Measurements from ENCODE around the gene TMEM42.
A peak's percentile ranks its signal among the peaks of the same experiment; 100 is the strongest.

Gene TMEM42

DNA sequence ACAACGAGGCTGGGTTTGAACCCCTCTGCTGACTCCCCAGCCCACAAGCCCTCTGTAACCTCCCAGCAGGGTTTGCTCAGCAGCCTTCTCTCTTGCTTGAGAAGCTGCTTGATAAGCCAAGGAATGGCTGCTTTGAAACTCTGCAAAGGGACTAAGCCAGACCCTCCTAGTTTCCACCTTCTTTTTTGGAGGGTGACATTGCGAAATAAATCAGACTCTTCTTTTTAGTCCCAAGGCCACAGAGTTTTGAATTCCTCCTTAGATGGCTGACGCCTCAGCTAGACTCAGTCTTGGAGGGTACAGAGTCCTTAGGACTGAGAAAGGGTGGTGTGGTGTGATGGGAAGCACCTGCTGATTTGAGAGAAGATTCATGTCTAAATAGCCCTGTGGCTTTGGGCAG, 13.9 kb downstream of the TMEM42 start:
- DNase-seq = no peak

DNA sequence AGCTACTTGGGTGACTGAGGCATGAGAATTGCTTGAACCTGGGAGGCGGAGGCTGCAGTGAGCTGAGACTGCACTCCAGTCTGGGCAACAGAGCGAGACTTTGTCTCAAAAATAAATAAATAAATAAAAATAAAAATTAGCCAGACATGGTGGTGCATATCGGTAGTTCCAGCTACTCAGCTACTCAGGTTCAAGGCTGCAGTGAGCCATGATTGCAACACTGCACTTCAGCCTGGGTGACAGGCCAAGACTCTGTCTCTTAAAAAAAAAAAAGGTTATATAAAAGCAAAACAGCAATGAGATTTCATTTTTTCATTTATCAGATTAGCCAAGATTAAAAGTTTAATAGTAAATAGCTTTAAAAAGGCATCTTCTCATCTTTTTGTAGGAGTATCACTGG, 15.6 kb downstream of the TMEM42 start:
- DNase-seq = no peak

DNA sequence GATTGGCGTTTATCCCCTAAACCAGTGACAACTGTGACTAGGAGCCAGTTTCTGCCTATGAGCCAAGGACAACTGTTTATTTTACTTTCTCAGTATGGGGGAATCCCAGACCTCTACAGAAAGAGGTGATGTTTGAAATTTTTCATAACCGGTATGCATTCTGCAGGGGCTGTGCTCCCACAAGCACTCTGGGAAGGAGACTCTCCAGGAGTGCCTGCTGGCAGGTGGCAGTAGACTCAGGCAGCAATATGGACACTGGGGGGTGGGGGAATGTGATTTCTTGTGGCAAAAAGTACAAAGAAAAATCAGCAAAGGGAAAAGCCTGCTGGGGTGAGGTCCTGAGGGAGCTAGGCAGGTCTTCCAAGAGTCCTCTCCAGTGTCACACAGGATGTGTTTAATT, 18.6 kb downstream of the TMEM42 start:
- DNase-seq = no peak

DNA sequence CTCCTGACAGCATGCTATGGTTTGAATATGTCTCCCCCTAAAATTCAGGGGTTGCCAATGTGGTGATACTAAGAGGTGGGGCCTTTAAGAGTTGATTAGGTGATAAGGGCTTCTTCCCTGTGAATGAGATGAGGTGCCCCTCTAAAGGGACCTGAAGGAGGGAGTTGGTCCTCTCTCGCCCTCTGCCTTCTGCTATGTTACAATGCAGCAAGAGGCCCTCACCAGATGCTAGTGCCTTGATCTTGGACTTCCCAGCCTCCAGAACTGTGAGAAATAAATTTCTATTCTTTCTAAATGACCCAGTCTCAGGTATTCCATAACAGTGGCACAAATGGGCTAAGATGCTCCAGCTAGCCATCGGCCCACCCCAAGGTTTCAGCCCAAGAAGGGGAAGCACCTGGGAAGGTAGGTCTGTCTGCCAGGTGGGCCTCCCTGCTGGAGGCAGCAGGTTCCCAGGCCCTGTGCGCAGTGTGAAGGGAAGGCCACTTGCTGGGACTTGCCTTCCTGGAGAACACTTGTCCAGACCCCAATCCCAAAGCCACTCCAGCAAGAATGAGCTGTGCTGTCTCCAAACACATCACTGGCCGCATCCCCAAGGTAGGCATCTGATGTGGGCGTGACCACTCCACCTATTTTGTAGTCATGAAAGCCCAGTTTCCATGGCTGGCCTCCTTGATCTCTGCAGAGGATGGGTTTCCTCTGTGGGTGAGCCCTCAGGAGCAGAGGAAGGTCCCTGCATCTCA, 21.7 kb downstream of the TMEM42 start:
- no peak for DNase-seq

DNA sequence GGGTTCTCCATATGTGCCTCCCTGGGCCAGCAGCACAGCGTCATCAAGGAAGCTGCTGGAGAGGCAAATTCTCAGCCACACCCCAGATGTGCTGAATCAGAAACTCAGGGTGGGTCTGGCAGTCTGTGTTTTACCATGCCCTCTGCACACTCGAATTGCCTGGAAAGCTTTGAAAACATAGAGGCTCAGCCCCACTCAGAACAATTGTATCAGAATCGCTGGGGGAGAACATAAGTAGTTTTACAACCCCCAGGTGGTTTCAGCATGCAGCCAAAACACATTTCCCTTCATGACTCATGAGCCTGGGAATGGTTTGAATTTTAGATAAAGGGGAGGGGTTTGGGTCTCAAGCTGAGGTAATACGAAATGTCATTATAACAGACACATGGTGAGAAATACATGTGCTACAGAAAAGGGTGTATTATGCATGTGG, 22.3 kb downstream of the TMEM42 start:
- no peak for DNase-seq

DNA sequence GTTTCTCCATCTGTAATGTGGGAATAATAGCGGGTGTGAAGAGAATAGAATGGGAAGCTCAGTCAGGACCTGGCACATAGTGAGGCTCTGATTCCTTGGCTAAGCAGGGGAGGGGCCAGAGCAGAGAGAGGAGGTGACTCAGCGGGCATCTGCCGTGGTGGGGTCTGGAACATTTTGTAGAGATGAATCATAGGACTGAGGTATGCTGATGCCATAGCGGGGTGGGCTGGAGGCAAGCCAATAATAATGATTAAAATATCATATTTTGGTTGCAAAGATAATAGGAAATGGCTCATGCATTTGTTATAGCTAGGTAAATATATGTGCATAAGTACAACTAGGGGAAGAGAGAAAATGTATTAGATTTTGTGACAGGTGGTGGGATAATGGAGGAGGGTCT, 23.9 kb downstream of the TMEM42 start:
- DNase-seq = no peak

DNA sequence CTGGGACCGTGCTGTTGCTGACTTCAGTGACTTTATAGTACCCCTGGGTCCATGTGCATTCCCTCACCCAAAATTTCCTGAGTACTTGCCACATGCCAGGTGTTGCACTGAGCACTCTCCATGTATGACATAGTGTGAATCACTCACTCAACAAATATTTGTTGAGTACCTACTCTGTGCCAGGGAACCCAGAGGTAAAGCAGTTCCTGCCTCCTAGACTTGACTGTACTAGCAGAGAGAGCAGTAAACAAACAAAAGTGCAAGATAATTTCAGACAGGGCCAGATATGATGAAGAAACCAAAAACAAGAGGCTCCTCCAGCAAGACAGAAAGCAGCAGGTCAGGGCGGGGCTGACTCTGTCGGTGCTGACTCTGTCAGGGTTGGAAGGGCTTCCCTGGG, 24.8 kb downstream of the TMEM42 start:
- no peak for DNase-seq

DNA sequence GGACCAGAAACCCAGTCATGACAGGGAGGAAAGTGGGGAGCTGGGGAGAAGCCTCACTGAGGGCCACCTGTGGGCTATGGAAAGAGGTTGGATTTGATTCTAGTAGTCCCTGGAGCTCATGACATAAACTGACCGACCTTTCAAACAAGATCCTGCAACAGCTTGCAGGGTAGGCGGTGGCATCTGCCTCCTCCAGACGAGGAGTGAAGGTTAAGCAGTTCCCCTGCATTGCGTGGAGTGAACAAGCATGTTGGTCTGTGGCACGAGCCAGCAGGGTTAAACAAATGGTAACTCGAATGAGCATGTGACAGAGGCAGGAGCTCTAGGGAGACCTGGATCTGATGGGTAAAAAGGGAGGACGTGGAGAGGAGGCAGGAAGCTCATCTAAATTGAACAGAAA, 25.4 kb downstream of the TMEM42 start:
- no peak for DNase-seq

DNA sequence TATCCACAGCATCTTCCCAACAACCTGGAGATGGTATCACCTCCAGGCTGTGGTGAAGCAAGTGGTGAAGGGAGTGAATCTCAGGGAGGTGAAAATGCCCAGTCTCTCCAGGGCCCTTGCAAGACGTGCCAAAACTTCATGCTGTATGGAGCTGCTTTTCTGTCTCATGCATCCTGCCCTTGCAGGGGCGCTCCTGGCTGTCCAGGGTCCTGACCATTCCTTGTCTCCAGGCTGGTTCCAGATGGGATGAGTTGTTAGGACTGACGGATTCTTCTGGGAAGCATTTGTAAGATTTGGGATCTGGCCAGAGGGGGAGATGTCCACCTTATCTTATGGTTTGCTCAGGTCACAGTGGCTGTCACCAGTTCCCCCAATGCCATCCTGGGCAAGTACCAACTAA, 28.5 kb downstream of the TMEM42 start:
- no peak for DNase-seq

DNA sequence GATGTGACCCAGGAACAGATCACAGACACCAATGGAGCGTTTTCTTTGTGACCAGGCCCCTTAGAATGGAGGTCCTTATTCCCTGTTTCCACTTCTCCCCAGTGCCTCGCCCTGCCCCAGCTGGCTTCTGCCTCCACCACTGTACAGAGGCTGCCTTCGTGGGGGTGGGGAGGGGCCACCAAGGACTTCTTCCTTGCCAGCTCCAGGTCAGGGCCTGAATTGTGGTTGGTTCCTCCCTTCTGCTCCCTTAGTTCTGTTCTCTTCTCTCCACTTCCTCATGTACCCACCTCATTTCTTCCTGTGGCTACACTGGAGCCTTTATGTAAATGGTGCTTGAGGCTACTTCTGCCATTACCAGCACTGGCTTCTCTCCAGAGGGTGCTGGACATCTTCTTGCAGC, 29.1 kb downstream of the TMEM42 start:
- no peak for DNase-seq

DNA sequence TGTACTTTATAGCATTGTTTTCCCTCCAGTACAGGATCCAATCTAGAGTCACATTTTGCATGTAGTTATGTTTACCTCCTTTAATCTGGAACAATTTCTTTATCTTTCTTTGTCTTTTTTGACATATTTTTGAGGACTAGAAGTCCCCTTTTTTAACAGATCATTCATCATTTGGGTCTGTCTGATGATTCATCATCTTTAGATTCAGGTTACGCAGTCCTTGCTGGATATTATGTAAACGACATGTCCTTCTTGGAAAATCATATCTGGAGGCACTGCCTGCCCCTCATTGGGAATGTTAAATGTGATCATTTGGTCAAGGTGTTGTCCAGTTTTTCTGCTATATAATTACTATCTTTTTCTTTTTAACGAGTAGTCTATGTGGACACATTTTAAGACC, 31.0 kb downstream of the TMEM42 start:
- DNase-seq = no peak

DNA sequence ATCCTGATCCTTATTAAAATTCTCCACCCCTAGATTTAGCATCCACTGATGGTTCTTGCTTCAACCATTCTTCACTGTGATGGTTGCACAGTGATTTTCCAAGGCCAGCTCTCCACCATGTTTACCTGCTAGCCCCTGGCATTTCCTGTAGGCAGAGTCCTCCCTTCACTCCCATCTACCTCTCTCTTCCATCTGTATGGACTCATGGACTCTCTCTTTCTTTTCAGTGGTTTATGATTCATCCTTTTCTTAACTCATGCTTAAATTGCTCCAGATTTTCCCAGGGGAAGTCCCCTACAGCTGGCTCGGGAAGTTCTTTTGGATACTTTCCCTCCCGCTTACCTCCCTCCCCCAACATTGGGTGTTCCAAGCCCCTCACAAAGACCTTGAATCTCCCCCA, 31.4 kb downstream of the TMEM42 start:
- no peak for DNase-seq

DNA sequence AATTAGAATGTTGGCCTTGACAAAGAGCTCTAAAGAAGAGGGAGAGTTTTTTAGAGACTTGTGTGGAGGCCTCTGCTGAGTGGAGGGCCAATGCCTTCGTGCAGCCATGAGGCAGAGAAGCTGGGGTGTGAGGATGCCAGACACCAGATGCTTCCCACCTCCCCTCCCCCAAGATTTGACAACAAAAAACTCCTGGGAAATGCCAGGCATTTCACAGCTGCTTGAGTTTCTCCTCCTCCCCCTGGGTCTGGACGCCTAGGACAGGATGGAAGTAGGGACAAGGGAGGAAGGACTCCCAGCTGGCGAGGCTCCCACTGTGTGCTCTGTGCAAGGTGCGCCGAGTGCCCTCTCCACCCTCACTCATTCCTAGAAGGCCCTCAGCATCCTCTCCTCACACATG, 32.8 kb downstream of the TMEM42 start:
- DNase-seq = no peak

DNA sequence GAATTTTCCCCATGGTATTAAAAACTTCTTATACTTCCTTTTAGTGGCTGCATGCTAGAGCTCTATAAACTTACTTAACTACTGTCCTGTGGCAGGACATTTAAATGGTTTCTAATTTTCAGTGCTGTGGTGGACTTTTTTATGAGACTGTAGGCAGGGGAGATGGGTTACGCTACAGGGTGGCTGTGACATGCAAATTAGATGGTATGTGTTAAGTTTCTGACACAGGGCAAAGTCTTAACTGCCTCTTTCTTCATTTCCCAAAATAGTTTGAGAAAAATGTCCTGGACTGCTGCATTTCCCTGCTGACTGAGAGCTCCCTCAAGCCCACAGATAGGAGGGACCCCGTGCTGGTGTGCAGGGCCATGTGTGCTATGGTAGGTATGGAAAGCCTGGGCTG, 34.7 kb downstream of the TMEM42 start:
- DNase-seq = no peak

DNA sequence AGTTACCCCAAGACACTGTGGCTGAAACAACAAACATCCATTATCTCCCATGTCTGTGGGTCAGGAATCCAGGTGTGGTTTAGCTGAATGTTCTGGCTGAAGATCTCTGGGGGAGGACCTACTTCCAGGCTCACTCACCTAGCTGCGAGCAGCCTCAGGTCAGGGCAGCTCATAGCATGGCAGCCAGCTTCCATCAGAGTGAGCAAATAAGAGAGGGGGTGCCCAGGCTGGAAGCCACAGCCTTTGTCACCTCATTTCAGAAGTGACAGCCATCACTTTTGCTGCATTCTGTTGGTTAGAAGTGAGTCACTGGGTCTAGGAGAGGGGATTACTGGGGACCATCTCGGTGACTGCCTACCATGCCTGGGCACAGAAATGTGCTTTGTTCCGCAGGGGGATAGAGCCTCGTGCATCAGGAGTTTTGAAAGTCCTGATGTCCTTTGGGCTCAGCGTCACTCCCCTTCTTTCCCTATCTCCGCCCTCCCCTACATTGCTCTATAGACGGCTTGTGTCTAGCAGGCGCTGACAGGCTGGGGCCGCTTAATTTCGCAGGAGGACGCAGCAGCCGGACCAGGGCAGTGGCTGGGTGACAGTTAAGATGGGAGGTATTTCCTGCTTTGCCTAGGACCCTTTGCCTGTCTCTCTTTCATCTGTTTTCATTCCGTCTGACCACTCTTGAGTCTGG, 38.1 kb downstream of the TMEM42 start:
- peak; percentile 21 for DNase-seq

DNA sequence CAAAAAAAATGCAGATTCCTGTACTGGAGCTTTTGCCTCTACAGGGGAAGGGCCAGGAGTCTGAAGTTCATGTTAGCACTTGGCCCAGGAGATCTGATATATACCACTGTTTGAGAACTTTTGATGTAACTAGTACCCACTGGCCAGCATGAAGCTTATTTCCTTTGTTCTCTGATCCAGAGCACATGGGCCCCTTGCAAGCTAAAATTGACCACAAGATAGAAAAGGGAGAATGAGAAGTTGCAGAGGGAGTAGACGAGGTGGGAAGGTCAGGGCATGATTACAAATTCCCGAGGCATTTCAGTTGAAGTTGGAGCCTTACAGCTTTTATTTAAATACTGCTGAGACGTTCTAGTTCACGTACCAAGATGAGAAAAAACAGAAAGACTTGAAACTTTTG, 40.9 kb downstream of the TMEM42 start:
- no peak for DNase-seq

DNA sequence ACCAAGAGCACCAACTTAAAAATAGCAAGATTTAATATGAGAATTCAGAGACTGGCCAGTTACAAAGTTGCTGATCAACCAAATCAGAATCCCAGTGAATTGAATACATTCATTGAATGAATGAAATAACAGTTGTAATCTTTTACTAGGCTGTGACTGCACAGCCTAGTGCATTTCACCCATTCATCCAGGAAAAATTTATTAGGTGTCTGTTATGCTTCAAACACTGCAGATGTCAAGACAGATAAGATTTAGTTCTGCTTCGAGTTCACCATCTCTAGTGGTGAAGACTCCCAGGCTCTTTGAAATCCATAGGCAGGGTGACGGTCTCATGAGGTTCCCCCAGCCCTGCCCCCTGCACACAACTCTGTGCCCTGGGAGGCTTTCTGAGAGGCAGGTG, 41.6 kb downstream of the TMEM42 start:
- no peak for DNase-seq

DNA sequence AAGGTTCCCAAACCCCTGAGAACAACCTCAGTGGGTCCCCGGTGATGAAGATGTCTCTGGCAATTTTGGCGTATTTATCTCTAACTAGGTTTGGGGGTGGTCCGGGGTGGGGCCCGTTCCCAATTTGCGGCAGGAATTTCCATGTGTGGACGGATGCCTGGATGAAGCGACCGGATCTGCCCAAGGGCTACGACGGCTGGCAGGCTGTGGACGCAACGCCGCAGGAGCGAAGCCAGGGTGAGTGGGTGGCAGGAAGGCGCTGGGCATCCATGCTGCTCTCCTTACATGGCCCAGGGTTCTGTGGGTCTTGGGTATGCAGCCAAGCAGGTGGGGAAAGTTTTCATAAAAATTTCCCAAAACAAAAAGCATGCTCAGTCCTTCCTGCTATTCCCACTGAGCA, 42.0 kb downstream of the TMEM42 start:
- no peak for DNase-seq

DNA sequence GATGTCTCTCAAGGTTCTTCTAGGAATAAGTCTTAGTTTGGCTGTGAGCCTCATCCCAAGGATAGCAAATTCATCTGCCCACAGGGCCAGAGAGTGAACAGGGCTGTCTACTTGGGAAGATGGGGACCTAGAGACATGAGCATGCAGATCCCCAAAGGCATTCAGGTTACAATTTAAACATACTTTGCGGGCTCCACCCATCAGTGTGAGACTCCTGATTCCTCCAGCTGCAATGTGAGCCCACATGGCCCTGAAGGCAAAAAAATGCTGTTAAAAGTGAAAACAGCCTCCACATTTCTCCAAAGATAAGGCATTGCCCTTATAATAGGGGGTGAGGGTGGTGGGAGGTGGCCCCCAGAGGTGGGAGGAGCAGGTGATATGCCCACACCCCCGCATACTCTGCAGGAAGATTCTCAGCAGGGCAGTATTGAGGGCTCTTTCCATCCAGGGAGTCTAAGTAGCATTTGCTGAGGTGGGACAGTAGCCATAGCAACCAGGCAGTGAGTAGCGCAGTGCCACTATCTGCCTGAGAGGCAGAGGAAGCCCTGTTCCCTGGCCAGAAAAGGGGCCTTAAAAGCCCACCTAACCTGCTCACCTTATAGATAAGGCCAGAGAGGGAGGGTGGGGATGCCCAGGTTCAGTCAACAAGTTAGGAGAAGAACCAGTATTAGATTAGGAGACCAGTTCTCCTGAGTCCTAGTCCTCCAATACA, 43.9 kb downstream of the TMEM42 start:
- no peak for DNase-seq

DNA sequence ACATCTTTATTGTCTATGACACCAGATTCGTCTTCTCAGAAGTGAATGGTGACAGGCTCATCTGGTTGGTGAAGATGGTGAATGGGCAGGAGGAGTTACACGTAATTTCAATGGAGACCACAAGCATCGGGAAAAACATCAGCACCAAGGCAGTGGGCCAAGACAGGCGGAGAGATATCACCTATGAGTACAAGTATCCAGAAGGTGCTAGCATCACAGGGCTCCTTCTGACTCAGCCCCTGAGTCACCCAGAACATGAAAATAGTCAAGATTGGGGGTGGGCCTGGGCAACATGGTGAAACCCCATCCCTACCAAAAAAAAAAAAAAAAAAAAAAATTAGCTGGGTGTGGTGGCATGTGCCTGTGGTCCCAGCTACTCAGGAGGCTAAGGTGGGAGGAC, 45.3 kb downstream of the TMEM42 start:
- peak; percentile 13 for DNase-seq

DNA sequence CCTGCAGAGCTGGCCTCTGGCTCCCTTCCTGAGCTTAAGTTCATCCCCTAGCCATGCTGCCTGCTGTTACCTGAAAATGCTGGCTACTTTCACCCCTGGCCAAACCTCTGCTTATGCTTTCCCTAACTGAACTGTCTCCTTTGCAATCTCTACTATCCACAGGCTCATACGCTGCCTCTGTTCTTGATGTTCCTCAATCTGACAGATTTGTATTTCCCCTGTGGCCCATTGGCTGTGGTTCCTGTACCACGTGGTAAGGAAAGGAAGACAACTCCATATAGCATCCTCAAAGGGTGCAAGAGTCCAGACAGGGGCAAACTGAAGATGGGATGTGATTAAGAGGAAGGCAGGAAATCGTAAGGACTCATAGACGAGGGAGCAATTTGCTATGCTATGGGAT, 45.9 kb downstream of the TMEM42 start:
- DNase-seq = no peak

DNA sequence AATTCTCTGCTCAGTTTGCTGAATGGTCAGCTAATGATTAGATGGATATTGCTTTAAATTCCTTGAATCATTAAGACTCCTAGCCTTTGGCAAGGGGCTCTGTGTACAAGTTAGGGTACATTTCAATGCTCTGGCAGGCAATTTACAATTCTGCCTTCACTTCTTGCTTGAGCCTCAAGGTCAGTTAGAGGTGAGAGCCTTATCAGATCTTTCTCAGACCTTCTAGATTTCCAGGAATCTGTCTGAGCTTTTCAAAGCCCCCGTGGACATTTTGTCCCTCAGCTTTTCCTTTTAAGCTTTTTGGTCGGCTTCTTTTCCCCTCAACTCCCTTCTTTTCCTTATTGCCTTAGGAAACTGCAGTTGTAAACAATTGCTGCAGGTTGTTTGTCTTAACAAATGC, 47.4 kb downstream of the TMEM42 start:
- DNase-seq = no peak

DNA sequence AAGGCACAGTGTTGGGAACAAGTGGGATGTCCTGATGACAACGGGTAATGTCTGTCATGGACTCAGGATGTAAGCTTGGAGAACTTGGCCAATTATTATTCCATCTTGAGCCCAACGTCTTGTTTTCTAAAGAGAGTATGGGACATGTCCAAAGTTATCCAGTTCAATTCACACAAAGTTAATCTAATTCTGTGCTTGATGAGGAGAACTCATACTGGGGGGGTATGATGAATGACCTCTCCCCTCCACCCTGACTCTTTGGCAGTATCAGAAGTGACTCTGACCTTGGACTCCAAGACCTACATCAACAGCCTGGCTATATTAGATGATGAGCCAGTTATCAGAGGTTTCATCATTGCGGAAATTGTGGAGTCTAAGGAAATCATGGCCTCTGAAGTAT, 49.0 kb downstream of the TMEM42 start:
- DNase-seq = no peak

DNA sequence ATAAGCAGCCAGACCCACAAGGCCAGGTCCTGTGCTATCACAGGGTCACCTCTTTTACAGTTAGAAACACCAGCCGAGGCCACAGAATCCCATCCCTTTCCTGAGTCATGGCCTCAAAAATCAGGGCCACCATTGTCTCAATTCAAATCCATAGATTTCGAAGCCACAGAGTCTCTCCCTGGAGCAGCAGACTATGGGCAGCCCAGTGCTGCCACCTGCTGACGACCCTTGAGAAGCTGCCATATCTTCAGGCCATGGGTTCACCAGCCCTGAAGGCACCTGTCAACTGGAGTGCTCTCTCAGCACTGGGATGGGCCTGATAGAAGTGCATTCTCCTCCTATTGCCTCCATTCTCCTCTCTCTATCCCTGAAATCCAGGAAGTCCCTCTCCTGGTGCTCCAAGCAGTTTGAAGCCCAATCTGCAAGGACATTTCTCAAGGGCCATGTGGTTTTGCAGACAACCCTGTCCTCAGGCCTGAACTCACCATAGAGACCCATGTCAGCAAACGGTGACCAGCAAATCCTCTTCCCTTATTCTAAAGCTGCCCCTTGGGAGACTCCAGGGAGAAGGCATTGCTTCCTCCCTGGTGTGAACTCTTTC, 52.3 kb downstream of the TMEM42 start:
- peak; percentile 66 for DNase-seq
